NT2/D1 (cell line): ENCODE data around the gene CHFR.

ENCODE experiments used
- DNase-seq: peaks from one replicate; pipeline ENCODE4 v3.0.0-alpha.2; 2011; ENCODE audit warnings: low read depth, low spot score
- H3K27me3 ChIP-seq: 2 replicates; pipeline ENCODE4 v1.6.0; 2011; ENCODE audit warnings: mild to moderate bottlenecking; ENCODE audit not compliant: insufficient read length, insufficient read depth
- H3K36me3 ChIP-seq: 2 replicates; pipeline ENCODE4 v1.6.1; 2011; ENCODE audit warnings: mild to moderate bottlenecking, low read length, mixed read lengths; ENCODE audit not compliant: insufficient read depth, insufficient read length
- H3K4me1 ChIP-seq: 2 replicates; pipeline ENCODE4 v1.5.1; 2011; ENCODE audit not compliant: insufficient read depth, insufficient read length
- H3K4me3 ChIP-seq: 2 replicates; pipeline ENCODE4 v1.5.1; 2011; ENCODE audit warnings: low read depth; ENCODE audit not compliant: insufficient read length
- H3K9ac ChIP-seq: 2 replicates; pipeline ENCODE4 v1.6.0; 2011; ENCODE audit warnings: low read depth; ENCODE audit not compliant: insufficient read length
- H3K9me3 ChIP-seq: 2 replicates; pipeline ENCODE4 v1.5.1; 2011; ENCODE audit warnings: mild to moderate bottlenecking, low read length; ENCODE audit not compliant: insufficient read depth
- SUZ12 ChIP-seq: IDR thresholded peaks from 2 replicates; pipeline ENCODE4 v1.6.1; 2011; ENCODE audit not compliant: insufficient read length, insufficient read depth; ENCODE audit errors: extremely low read depth
- YY1 ChIP-seq: IDR thresholded peaks from 2 replicates; pipeline ENCODE4 v1.6.1; 2011; ENCODE audit not compliant: insufficient read length, insufficient read depth
- ZNF274 ChIP-seq: IDR thresholded peaks from 2 replicates; pipeline ENCODE4 v1.6.1; 2011; ENCODE audit warnings: mild to moderate bottlenecking, low read depth, low read length

Gene CHFR

DNA sequence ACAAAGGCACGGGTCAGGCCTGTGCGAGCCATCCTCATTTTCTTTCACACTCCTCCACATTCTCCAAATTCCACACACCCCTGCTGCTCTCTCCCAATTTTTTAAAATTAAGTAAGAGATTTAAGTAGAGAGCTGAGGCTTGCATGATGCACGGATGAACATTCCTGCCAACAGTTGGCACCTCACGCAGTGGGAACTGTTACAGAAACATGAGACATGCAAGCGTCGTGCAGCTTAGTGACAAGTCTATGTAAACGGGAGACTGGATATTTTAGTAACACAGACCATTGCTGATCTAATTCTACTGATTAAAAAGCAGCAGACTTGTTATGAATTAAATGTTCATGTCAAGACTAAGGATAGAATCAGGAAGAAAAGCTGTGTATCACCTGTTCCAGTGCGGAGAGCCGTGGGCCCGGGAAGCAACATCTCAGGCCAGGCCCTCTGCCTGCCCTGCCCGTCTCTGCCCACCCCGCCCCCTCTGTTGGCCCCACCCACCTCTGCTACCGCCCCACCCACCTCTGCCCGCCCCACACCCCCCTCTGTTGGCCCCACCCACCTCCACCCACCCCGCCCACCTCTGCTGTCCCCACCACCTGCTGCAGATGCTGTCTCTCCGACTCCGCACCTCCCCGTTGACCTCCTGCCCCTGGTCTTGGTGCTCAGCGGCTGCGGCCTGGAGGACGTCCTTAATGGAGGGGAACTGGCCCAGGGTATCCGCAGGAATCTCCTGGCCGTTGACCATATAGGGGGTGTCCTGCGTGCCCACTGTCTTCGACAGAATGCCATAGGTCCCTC, 79.9 kb downstream of the CHFR start:
- Histone ChIP-seq H3K36me3 (peaks cover 80% of the 10 kb centered on the region), H3K9me3 (peaks cover 12% of the 10 kb centered on the region; the same call in 1 of the 2 replicates), H3K9ac (no peak overlapping the region), H3K27me3 (no peaks in the 10 kb centered on the region), H3K4me1 (peaks cover 3% of the 10 kb centered on the region), H3K4me3 (no peak overlapping the region)
- no peak for TF ChIP-seq YY1
- no peak for TF ChIP-seq ZNF274
- TF ChIP-seq SUZ12, result no peak
- no peak for DNase-seq

DNA sequence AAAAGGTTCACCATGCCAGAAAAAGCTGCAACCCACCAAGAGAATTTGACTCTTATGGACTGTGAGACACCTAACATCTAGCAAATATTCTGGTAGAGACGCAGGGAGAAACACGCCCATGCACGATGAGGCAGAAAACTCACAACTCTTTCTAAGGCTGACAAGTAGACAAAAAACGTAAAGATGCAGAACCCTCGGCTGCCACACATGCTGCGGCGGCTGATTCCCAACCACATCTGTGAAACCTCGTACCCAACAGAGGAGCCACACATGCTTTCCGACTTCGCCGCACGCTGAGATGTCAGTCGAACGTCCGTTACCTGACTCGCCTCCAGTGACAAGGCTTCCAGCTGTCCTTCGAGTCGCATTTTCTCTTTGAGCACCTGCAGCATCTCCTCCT, 80.5 kb downstream of the CHFR start:
- H3K4me1 ChIP-seq, result peaks cover 3% of the 10 kb centered on the region
- H3K9me3 ChIP-seq, result peaks cover 8% of the 10 kb centered on the region; the same call in 1 of the 2 replicates
- H3K4me3 ChIP-seq, result no peak overlapping the region
- no peaks in the 10 kb centered on the region for H3K27me3 ChIP-seq
- no peak for DNase-seq
- no peak overlapping the region for H3K9ac ChIP-seq
- H3K36me3 ChIP-seq, result peaks cover 77% of the 10 kb centered on the region
- TF ChIP-seq SUZ12, result no peak
- no peak for TF ChIP-seq YY1
- no peak for TF ChIP-seq ZNF274

DNA sequence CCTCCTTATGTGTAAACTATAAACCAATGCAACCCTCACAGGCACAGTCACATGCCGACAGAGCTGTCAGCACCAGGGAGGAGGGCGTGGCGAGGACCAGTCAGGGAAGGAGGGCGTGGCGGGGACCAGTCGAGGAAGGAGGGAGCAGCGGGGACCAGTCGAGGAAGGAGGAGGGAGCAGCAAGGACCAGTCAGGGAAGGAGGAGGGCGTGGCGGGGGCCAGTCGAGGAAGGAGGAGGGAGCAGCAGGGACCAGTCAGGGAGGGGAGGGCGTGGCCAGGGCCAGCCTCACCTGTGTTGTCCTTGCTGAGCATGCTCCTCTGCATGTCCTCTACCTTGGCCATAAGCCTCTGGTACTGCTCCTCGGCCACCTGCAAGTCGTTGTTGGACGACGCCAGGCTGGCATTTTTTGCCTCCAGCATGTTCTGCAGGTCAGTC, 83.0 kb downstream of the CHFR start:
- Histone ChIP-seq H3K4me3 (no peak overlapping the region), H3K27me3 (no peaks in the 10 kb centered on the region), H3K36me3 (peaks cover 85% of the 10 kb centered on the region), H3K9me3 (no peaks in the 10 kb centered on the region), H3K4me1 (peaks cover 3% of the 10 kb centered on the region), H3K9ac (no peak overlapping the region)
- no peak for DNase-seq
- TF ChIP-seq SUZ12, result no peak
- TF ChIP-seq YY1, result no peak
- TF ChIP-seq ZNF274, result no peak

DNA sequence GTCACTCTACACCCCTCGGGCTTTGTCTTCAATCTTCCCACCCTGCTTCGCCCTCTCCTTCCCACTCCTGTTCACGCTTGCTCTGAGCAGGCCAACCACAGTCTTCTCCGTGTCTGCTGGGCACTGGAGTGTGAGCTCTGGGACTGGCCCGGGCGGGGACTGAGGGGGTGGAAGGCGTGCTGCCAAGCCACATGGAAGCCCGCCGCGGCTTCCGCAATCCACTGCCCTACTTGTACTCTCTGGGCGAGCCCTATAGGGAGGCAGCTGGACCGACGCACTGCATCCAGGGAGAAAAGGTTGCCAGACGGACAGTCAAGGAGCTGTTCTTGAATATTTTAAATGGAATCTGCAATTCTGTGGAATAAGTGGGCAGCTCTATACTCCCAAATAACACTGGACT, 83.5 kb downstream of the CHFR start:
- H3K9ac ChIP-seq, result no peak overlapping the region
- TF ChIP-seq ZNF274, result no peak
- peaks cover 87% of the 10 kb centered on the region for H3K36me3 ChIP-seq
- no peaks in the 10 kb centered on the region for H3K27me3 ChIP-seq
- no peak for DNase-seq
- H3K4me3 ChIP-seq, result no peak overlapping the region
- no peaks in the 10 kb centered on the region for H3K9me3 ChIP-seq
- H3K4me1 ChIP-seq, result peaks cover 3% of the 10 kb centered on the region

DNA sequence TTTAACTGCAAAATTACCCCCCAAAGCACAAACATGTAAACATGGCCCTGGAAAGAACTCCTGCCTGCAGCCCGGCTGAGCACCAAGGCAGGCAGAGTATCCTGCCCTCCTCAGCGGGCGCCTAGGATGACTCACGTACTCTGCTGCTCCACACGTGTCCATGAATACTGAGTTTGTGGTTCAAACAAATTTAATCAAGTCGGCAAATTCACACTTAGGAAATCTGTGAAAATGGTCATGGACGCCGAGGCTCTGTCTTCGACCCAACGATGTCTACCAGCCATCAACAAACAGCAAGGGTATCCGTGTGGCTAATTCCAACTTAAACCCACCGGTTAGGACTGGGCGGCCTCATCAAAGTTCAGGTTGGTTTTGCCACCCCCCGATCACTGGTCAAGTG, 84.3 kb downstream of the CHFR start:
- Histone ChIP-seq H3K4me1 (peaks cover 3% of the 10 kb centered on the region), H3K9me3 (no peaks in the 10 kb centered on the region), H3K36me3 (peaks cover 87% of the 10 kb centered on the region), H3K27me3 (no peaks in the 10 kb centered on the region), H3K9ac (no peak overlapping the region), H3K4me3 (no peak overlapping the region)
- TF ChIP-seq SUZ12, result no peak
- no peak for TF ChIP-seq ZNF274
- TF ChIP-seq YY1, result no peak
- DNase-seq, result no peak

DNA sequence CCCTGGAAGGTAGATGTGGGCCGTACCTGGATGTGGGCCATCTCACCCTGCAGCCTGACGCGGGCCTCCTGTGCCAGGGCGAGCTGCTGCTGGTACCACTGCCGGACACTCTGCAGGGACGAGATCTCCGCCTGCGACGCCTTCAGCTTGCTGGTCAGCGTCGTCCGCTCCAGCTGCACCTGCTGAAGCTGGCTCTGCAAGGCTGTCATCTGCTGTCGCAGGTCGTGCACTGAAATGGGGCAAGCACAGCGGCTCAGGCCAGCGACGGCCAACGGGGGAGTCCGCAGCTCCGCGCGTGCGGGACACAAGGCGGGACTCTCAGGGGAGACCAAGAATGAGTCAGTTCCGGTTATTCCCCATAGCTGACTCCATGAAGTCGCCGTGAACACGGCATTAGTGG, 85.7 kb downstream of the CHFR start:
- TF ChIP-seq YY1 (no peak), SUZ12 (no peak)
- Histone ChIP-seq H3K9me3 (no peaks in the 10 kb centered on the region), H3K27me3 (no peaks in the 10 kb centered on the region), H3K36me3 (peaks cover 89% of the 10 kb centered on the region), H3K4me3 (no peak overlapping the region), H3K4me1 (no peaks in the 10 kb centered on the region), H3K9ac (no peak overlapping the region)
- DNase-seq, result no peak

DNA sequence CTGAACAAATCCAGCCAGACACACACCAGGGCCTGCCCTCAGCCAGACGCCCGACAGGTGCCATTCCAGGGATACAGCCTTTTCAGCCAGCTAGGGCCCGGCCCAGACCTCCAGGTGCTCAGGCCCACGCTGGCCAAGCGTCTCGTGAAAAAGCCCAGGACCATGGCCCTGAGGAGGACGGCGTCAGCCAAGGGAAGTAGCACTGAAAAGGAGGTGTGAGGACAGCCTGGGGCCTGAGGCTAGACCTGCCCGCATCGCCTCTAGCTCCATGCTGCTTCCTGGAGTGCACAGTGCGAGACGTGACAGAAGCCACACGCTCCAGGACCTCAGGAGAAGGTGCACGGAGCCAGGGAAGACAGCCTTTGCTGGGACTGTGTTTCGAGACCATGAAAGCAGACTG, 88.6 kb downstream of the CHFR start:
- Histone ChIP-seq H3K4me3 (no peak overlapping the region), H3K9me3 (no peaks in the 10 kb centered on the region), H3K4me1 (no peaks in the 10 kb centered on the region), H3K27me3 (no peaks in the 10 kb centered on the region), H3K36me3 (peaks cover 90% of the 10 kb centered on the region), H3K9ac (no peak overlapping the region)
- DNase-seq, result no peak
- TF ChIP-seq SUZ12 (no peak), ZNF274 (no peak), YY1 (no peak)
